Endothelial cell of umbilical vein (primary cell): ENCODE data around the gene YIPF3. TPM values are rescaled to one million over a fixed set of nuclear protein-coding genes. Genes with fewer than 3 reads are reported as not detected.

ENCODE experiments used
- BruUV-seq: library from RNA; stranded (reverse); fragments of 400-500 nt; replicated peaks from 2 replicates; lab custom pipeline; 2021; lab: Mats Ljungman, UMichigan
- CTCF ChIA-PET: fragments of 300-600, 350-600 bp; sonication (Branson Sonifier 250); formaldehyde crosslinking; loops from one replicate; lab custom pipeline; 2021; ENCODE audit warnings: antibody characterized with exemption, inconsistent platforms; lab: Charles Lee
- POLR2A ChIA-PET: fragments of 300-600, 350-600 bp; sonication (Branson Sonifier 250); formaldehyde crosslinking; loops from one replicate; lab custom pipeline; 2021; ENCODE audit warnings: antibody characterized with exemption, inconsistent platforms; lab: Charles Lee
- DNase-seq: peaks from one replicate; pipeline ENCODE4 v3.0.0-alpha.2; 2011; ENCODE audit warnings: low read depth, low spot score
- FAIRE-seq: peaks from 2 replicates; lab custom pipeline; 2011; peaks lifted over from hg19 to GRCh38; lab: Jason Lieb, UNC
- H2AFZ ChIP-seq: 2 replicates; pipeline ENCODE4 v1.6.0; 2012; ENCODE audit warnings: low read depth, low read length, control low read depth, inconsistent platforms
- H3K27ac ChIP-seq: 2 replicates; pipeline ENCODE4 v1.5.1; 2011; ENCODE audit warnings: low read depth, mild to moderate bottlenecking, control low read depth, low read length, moderate library complexity; ENCODE audit not compliant: insufficient read depth
- H3K27me3 ChIP-seq, 2 experiments: 2 replicates each; pipeline versions ENCODE4 v1.6.0 to v1.6.1; 2011; ENCODE audit warnings: low read length in 2 of 2, mixed read lengths in 1 of 2; ENCODE audit not compliant: control insufficient read depth in 2 of 2, insufficient read depth in 2 of 2
- H3K36me3 ChIP-seq, 2 experiments: 2 replicates in 1 of 2; 3 replicates in 1 of 2; pipeline ENCODE4 v1.5.1; 2011; ENCODE audit warnings: low read length in 2 of 2, mild to moderate bottlenecking in 1 of 2, moderate library complexity in 1 of 2; ENCODE audit not compliant: control insufficient read depth in 2 of 2, insufficient read depth in 2 of 2; ENCODE audit errors: extremely low read depth in 1 of 2
- H3K4me1 ChIP-seq: 3 replicates; pipeline ENCODE4 v1.5.1; 2011; ENCODE audit warnings: mild to moderate bottlenecking, low read length; ENCODE audit not compliant: control insufficient read depth, insufficient read depth; ENCODE audit errors: extremely low read depth
- H3K4me2 ChIP-seq: 2 replicates; pipeline ENCODE4 v1.6.1; 2011; ENCODE audit warnings: low read length, control low read depth, mixed read lengths; ENCODE audit not compliant: insufficient read depth
- H3K4me3 ChIP-seq, 3 experiments: fragments of 200-600 bp in 1 of 3; sonication (generic), shearing (Covaris generic) in 1 of 3; replicated peaks in 1 of 3; 2 replicates each; pipeline ENCODE4 v1.5.1; 2011 to 2016; ENCODE audit warnings: control low read depth in 3 of 3, low read length in 3 of 3, mild to moderate bottlenecking in 2 of 3, inconsistent platforms in 1 of 3, low read depth in 1 of 3, moderate library complexity in 1 of 3; ENCODE audit not compliant: insufficient read depth in 1 of 3
- H3K79me2 ChIP-seq: 2 replicates; pipeline ENCODE4 v1.6.0; 2012; ENCODE audit warnings: low read length, inconsistent platforms; ENCODE audit not compliant: control insufficient read depth, insufficient read depth
- H3K9ac ChIP-seq: replicated peaks from 2 replicates; pipeline ENCODE3; 2011; ENCODE audit warnings: low read length, control low read depth; ENCODE audit not compliant: insufficient read depth; ENCODE audit errors: extremely low read depth
- H3K9me1 ChIP-seq: replicated peaks from 3 replicates; pipeline ENCODE4 v1.6.0; 2011; ENCODE audit warnings: mild to moderate bottlenecking, low read length; ENCODE audit not compliant: control insufficient read depth, insufficient read depth; ENCODE audit errors: extremely low read depth
- H3K9me3 ChIP-seq: replicated peaks from 2 replicates; pipeline ENCODE4 v1.5.1; 2012; ENCODE audit warnings: low read length, inconsistent platforms; ENCODE audit not compliant: control insufficient read depth, insufficient read depth
- H4K20me1 ChIP-seq: replicated peaks from 2 replicates; pipeline ENCODE3; 2011; ENCODE audit warnings: mild to moderate bottlenecking, low read length; ENCODE audit not compliant: control insufficient read depth, insufficient read depth; ENCODE audit errors: extremely low read depth
- EZH2 ChIP-seq: IDR thresholded peaks from 2 replicates; pipeline ENCODE4 v1.6.1; 2012; ENCODE audit warnings: borderline replicate concordance, low read depth, mild to moderate bottlenecking, moderate library complexity, low read length, inconsistent platforms; ENCODE audit not compliant: severe bottlenecking
- FOS ChIP-seq: IDR thresholded peaks from 2 replicates; pipeline ENCODE4 v1.6.1; 2011; ENCODE audit warnings: mild to moderate bottlenecking, low read length, moderate library complexity, borderline replicate concordance; ENCODE audit not compliant: insufficient read depth
- GATA2 ChIP-seq: IDR thresholded peaks from 2 replicates; pipeline ENCODE4 v1.7.0; 2011; ENCODE audit warnings: low read depth, mild to moderate bottlenecking, moderate library complexity, mixed read lengths, low read length; ENCODE audit not compliant: insufficient read length, insufficient read depth
- JUN ChIP-seq: IDR thresholded peaks from 2 replicates; pipeline ENCODE4 v1.6.1; 2011; ENCODE audit warnings: borderline replicate concordance, low read depth; ENCODE audit not compliant: insufficient read length, insufficient read depth
- MYC ChIP-seq: IDR thresholded peaks from one replicate; pipeline ENCODE4 v1.6.1; 2011; ENCODE audit warnings: mild to moderate bottlenecking, low read depth, low read length
- POLR2A ChIP-seq: IDR thresholded peaks from 2 replicates; pipeline ENCODE4 v1.6.1; 2012; ENCODE audit warnings: low read depth, mild to moderate bottlenecking, control low read depth, low read length
- POLR2AphosphoS5 ChIP-seq: IDR thresholded peaks from 2 replicates; pipeline ENCODE4 v1.6.1; 2012; ENCODE audit warnings: low read depth, mild to moderate bottlenecking, control low read depth, low read length, moderate library complexity; ENCODE audit not compliant: insufficient read depth
- dilution Hi-C: fragments of 300-500 bp; cut with MboI; formaldehyde crosslinking; loops from one replicate; pipeline ENCODE4 v1.15.0; 2019; ENCODE audit warnings: low sequenced_read_pairs; ENCODE audit not compliant: extremely low pct_ligation_motif_present
- intact Hi-C: fragments of 100-400 bp; cut with micrococcal nuclease; formaldehyde crosslinking; loops from one replicate; pipeline ENCODE4 v1.10.0; 2022
- polyA plus RNA-seq, 4 experiments: library from polyadenylated mRNA; depleted of rRNA in 3 of 4; stranded (reverse) in 3 of 4; unstranded in 1 of 4; fragments of >200 nt; gene quantifications; 2 replicates each; pipeline versions ENCODE4 v1.2.1 to v1.2.3, GENCODE V29; 2011 to 2012; ENCODE audit warnings: missing spikeins in 1 of 4
- total RNA-seq: library from RNA; stranded (reverse); gene quantifications from 2 replicates; pipeline ENCODE4 v1.2.3, GENCODE V29; 2021
- TF ChIP-seq, protein P1 (sequence below): IDR thresholded peaks from 2 replicates; pipeline ENCODE4 v1.6.1; 2011; ENCODE audit not compliant: insufficient read depth, insufficient read length
- TF ChIP-seq, protein P2 (sequence below), 2 donors: IDR thresholded peaks; 1 replicate in 1 of 2; 2 replicates in 1 of 2; pipeline ENCODE4 v1.5.1; 2011; ENCODE audit warnings: low read length in 2 of 2, mild to moderate bottlenecking in 2 of 2, moderate library complexity in 2 of 2, control low read depth in 1 of 2, inconsistent platforms in 1 of 2, low read depth in 1 of 2; ENCODE audit not compliant: insufficient read depth in 1 of 2; ENCODE audit errors: extremely low read depth in 1 of 2

Gene YIPF3
- total and polyA plus RNA-seq, 2 donors (not counting 3 experiments of a cell fraction or from before 2014, with no cell fraction given) = 119 to 470 TPM

DNA sequence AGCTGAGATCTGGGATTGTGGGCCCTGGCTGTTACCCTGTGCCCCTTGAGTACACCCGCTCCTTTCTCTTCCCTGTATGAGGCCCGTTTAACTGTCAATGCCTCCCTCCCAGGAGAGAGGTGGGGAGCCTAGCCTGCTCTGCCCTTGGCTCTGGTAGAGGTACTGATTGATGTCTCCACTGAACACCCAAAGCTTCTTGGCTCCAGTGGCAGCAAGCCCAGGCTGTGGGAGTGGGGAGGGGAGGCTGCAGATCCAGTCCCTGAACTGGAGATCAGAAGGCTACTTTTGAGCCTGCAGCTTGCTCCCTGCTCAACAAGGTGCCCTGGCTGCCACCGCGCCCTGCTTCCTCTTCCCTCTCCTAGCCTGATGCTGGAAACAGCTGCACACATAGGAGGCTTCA is 14.1 kb downstream of the YIPF3 start:
- BruUV-seq = no TSS peak
- H4K20me1 ChIP-seq = no peaks in the 10 kb centered on the region
- CTCF ChIA-PET = interaction anchor here (0.6 to 19.0 kb wide), 3 partner anchors 11 to 156 kb away, joined by 3 to 289 read pairs (median 6); partner anchors contain the start of gene DLK2
- H3K9me1 ChIP-seq = no peaks in the 10 kb centered on the region
- H2AFZ ChIP-seq = no peak overlapping the region
- no peak overlapping the region for H3K4me2 ChIP-seq
- no peaks in the 10 kb centered on the region for H3K79me2 ChIP-seq
- H3K4me1 ChIP-seq = peaks cover 15% of the 10 kb centered on the region
- H3K4me3 ChIP-seq = no peak overlapping the region
- no peaks in the 10 kb centered on the region for H3K9me3 ChIP-seq
- no peak for FAIRE-seq
- peaks cover 0 to 29% of the 10 kb centered on the region in 2 experiments for H3K36me3 ChIP-seq
- H3K9ac ChIP-seq = no peak overlapping the region
- dilution Hi-C loops (no loop called here), intact Hi-C loops (loop anchor here (10.0 kb wide), 1 partner anchor 598 kb away; no protein-coding TSS in a partner anchor)
- POLR2A ChIA-PET = no interaction called here
- DNase-seq = no peak
- no peak overlapping the region for H3K27ac ChIP-seq
- no peaks in the 10 kb centered on the region for H3K27me3 ChIP-seq
- TF ChIP-seq, protein P1, sequence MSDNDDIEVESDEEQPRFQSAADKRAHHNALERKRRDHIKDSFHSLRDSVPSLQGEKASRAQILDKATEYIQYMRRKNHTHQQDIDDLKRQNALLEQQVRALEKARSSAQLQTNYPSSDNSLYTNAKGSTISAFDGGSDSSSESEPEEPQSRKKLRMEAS = no peak
- no peak for TF ChIP-seq MYC
- TF ChIP-seq, protein P2, sequence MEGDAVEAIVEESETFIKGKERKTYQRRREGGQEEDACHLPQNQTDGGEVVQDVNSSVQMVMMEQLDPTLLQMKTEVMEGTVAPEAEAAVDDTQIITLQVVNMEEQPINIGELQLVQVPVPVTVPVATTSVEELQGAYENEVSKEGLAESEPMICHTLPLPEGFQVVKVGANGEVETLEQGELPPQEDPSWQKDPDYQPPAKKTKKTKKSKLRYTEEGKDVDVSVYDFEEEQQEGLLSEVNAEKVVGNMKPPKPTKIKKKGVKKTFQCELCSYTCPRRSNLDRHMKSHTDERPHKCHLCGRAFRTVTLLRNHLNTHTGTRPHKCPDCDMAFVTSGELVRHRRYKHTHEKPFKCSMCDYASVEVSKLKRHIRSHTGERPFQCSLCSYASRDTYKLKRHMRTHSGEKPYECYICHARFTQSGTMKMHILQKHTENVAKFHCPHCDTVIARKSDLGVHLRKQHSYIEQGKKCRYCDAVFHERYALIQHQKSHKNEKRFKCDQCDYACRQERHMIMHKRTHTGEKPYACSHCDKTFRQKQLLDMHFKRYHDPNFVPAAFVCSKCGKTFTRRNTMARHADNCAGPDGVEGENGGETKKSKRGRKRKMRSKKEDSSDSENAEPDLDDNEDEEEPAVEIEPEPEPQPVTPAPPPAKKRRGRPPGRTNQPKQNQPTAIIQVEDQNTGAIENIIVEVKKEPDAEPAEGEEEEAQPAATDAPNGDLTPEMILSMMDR (IDR thresholded peaks at IDR 0.05; ENCODE audit: extremely low read depth in 1 of 2, insufficient read depth in 1 of 2, low read depth in 1 of 2, low read length in 2 of 2) = no peak

DNA sequence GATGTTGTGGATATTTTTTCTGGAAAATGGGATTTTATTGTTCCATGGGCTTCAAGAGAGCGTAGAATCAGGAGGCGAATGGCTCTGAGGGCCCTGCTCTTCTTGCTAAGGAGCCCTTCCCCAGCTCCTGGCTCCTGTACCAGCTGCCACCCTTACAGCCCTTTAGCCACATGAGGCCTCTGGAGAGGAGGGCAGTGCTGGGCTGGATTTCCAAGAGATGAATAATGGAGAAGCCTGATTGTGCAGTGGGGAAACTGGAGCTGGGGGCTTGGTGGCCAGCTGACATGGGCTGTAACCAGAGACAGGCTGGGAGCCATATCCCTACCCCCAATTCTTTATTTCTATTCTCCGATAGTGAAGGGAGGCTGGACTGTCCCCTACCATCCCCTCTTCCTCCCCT is 15.8 kb downstream of the YIPF3 start:
- DNase-seq = no peak
- H3K36me3 ChIP-seq = peaks cover 0 to 29% of the 10 kb centered on the region in 2 experiments
- no peak for FAIRE-seq
- no peaks in the 10 kb centered on the region for H3K27me3 ChIP-seq
- no peak overlapping the region for H3K4me3 ChIP-seq
- POLR2A ChIA-PET = no interaction called here
- H3K9me3 ChIP-seq = no peaks in the 10 kb centered on the region
- no peak overlapping the region for H2AFZ ChIP-seq
- CTCF ChIA-PET = interaction anchor here (1.4 to 19.0 kb wide), 2 partner anchors 23 to 45 kb away, joined by 4 to 289 read pairs; partner anchors contain the start of genes DLK2 and TJAP1
- no peak overlapping the region for H3K27ac ChIP-seq
- no TSS peak for BruUV-seq
- peaks cover 15% of the 10 kb centered on the region for H3K4me1 ChIP-seq
- H3K9ac ChIP-seq = no peak overlapping the region
- no peak overlapping the region for H3K4me2 ChIP-seq
- dilution Hi-C loops (no loop called here), intact Hi-C loops (loop anchor here (10.0 kb wide), 1 partner anchor 596 kb away; no protein-coding TSS in a partner anchor)
- H3K9me1 ChIP-seq = no peaks in the 10 kb centered on the region
- H3K79me2 ChIP-seq = no peaks in the 10 kb centered on the region
- H4K20me1 ChIP-seq = no peaks in the 10 kb centered on the region
- TF ChIP-seq MYC (no peak), POLR2AphosphoS5 (no peak), GATA2 (no peak), EZH2 (no peak), JUN (no peak), FOS (no peak), POLR2A (no peak)
- TF ChIP-seq, protein P1 = no peak
- TF ChIP-seq, protein P2 (IDR thresholded peaks at IDR 0.05; ENCODE audit: extremely low read depth in 1 of 2, insufficient read depth in 1 of 2, low read depth in 1 of 2, low read length in 2 of 2) = no peak
